ENCODE results near the gene TCIRG1. TPM values are rescaled to one million over a fixed set of nuclear protein-coding genes. Genes with fewer than 3 reads are reported as not detected.
A peak's percentile ranks its signal among the peaks of the same experiment; 100 is the strongest.

Gene TCIRG1
- total and polyA plus RNA-seq, 2 experiments from 2014 or later, result 75.9 to 118 TPM

GRCh38 chr11:68016904-68017817 is 21.7 kb upstream of the TCIRG1 start:
- Histone ChIP-seq H3F3A (ENCODE audit: insufficient read depth) (peaks cover 4% of the 10 kb centered on the region), H3K9me3 (ENCODE audit: low read depth) (no peaks in the 10 kb centered on the region), H4K20me1 (ENCODE audit: insufficient read depth) (no peaks in the 10 kb centered on the region), H3K79me2 (ENCODE audit: insufficient read depth) (peaks cover 14% of the 10 kb centered on the region), H3K4me1 (ENCODE audit: insufficient read depth) (peaks cover 32% of the 10 kb centered on the region), H3K4me2 (ENCODE audit: unreplicated experiment) (no peak overlapping the region), H3K27me3 (replicated peaks; ENCODE audit: insufficient read depth) (no peaks in the 10 kb centered on the region), H3K4me3 (no peak overlapping the region), H2AFZ (no peak overlapping the region), H3K36me3 (ENCODE audit: low read depth) (no peaks in the 10 kb centered on the region; the same call in 1 of the 2 replicates), H3K9me2 (ENCODE audit: insufficient read depth) (no peaks in the 10 kb centered on the region), H3K27ac (no peak overlapping the region), H3K9ac (peak overlapping the region; percentile 3; the same call in 1 of the 2 replicates)
- no peak for DNase-seq
- WGBS, 2 experiments (ENCODE audit: low coverage in 1 of 2, low lambda C conversion rate in 2 of 2, missing lambda C conversion rate in 2 of 2), result 63 to 68% methylated on average over 15 of the region's 16 CpGs
- in situ Hi-C loops (cut with MboI), result no loop called here
- TF ChIP-seq EZH2phosphoT487 (IDR thresholded peaks at IDR 0.05; ENCODE audit: insufficient read depth, low read depth), result no peak
- no peak for TF ChIP-seq EZH2 (IDR thresholded peaks at IDR 0.05; ENCODE audit: insufficient read depth, poor library complexity, severe bottlenecking)

GRCh38 chr11:68017980-68018729 is 20.7 kb upstream of the TCIRG1 start:
- Histone ChIP-seq H3K36me3 (ENCODE audit: low read depth) (no peaks in the 10 kb centered on the region; the same call in 1 of the 2 replicates), H3K4me1 (ENCODE audit: insufficient read depth) (peaks cover 22% of the 10 kb centered on the region), H3K27ac (no peak overlapping the region), H3K27me3 (replicated peaks; ENCODE audit: insufficient read depth) (no peaks in the 10 kb centered on the region), H4K20me1 (ENCODE audit: insufficient read depth) (no peaks in the 10 kb centered on the region), H3K9me2 (ENCODE audit: insufficient read depth) (no peaks in the 10 kb centered on the region), H3K79me2 (ENCODE audit: insufficient read depth) (peaks cover 8% of the 10 kb centered on the region; the same call in 1 of the 2 replicates), H3F3A (ENCODE audit: insufficient read depth) (peaks cover 4% of the 10 kb centered on the region), H3K9me3 (ENCODE audit: low read depth) (no peaks in the 10 kb centered on the region), H3K4me2 (ENCODE audit: unreplicated experiment) (no peak overlapping the region), H3K4me3 (no peak overlapping the region), H2AFZ (no peak overlapping the region), H3K9ac (no peak overlapping the region)
- TF ChIP-seq EZH2 (IDR thresholded peaks at IDR 0.05; ENCODE audit: insufficient read depth, poor library complexity, severe bottlenecking) (no peak), EZH2phosphoT487 (IDR thresholded peaks at IDR 0.05; ENCODE audit: insufficient read depth, low read depth) (no peak)
- 73 to 79% methylated on average over 27 of the region's 27 CpGs for WGBS, 2 experiments (ENCODE audit: low coverage in 1 of 2, low lambda C conversion rate in 2 of 2, missing lambda C conversion rate in 2 of 2)
- DNase-seq, result no peak
- in situ Hi-C loops (cut with MboI), result no loop called here

GRCh38 chr11:68018730-68019190 is 20.1 kb upstream of the TCIRG1 start:
- Histone ChIP-seq H4K20me1 (ENCODE audit: insufficient read depth) (no peaks in the 10 kb centered on the region), H3K9me3 (ENCODE audit: low read depth) (no peaks in the 10 kb centered on the region), H3K27ac (no peak overlapping the region), H3K4me1 (ENCODE audit: insufficient read depth) (peaks cover 16% of the 10 kb centered on the region), H2AFZ (no peak overlapping the region), H3K9ac (no peak overlapping the region), H3K9me2 (ENCODE audit: insufficient read depth) (no peaks in the 10 kb centered on the region), H3K36me3 (ENCODE audit: low read depth) (no peaks in the 10 kb centered on the region; the same call in 1 of the 2 replicates), H3K4me2 (ENCODE audit: unreplicated experiment) (no peak overlapping the region), H3F3A (ENCODE audit: insufficient read depth) (no peaks in the 10 kb centered on the region; the same call in 1 of the 2 replicates), H3K27me3 (replicated peaks; ENCODE audit: insufficient read depth) (no peaks in the 10 kb centered on the region), H3K79me2 (ENCODE audit: insufficient read depth) (peaks cover 5% of the 10 kb centered on the region; the same call in 1 of the 2 replicates), H3K4me3 (no peak overlapping the region)
- TF ChIP-seq EZH2phosphoT487 (IDR thresholded peaks at IDR 0.05; ENCODE audit: insufficient read depth, low read depth) (no peak), EZH2 (IDR thresholded peaks at IDR 0.05; ENCODE audit: insufficient read depth, poor library complexity, severe bottlenecking) (no peak)
- 85 to 87% methylated on average over 18 of the region's 18 CpGs for WGBS, 2 experiments (ENCODE audit: low coverage in 1 of 2, low lambda C conversion rate in 2 of 2, missing lambda C conversion rate in 2 of 2)
- in situ Hi-C loops (cut with MboI), result no loop called here
- no peak for DNase-seq

- WGBS, 2 experiments (ENCODE audit: low coverage in 1 of 2, low lambda C conversion rate in 2 of 2, missing lambda C conversion rate in 2 of 2), result 83 to 89% methylated on average over 5 to 12 of the region's 12 CpGs
Measured at GRCh38 chr11:68019486-68019885, 19.3 kb upstream of the TCIRG1 start.

More at GRCh38 chr11:68019486-68019885, 19.3 kb upstream of the TCIRG1 start:
- Histone ChIP-seq H3K79me2 (ENCODE audit: insufficient read depth) (no peaks in the 10 kb centered on the region), H3K4me2 (ENCODE audit: unreplicated experiment) (no peak overlapping the region), H3K4me3 (no peak overlapping the region), H3K27ac (no peak overlapping the region), H2AFZ (no peak overlapping the region), H3K9me3 (ENCODE audit: low read depth) (no peaks in the 10 kb centered on the region), H3F3A (ENCODE audit: insufficient read depth) (peaks cover 2% of the 10 kb centered on the region; the same call in 1 of the 2 replicates), H3K4me1 (ENCODE audit: insufficient read depth) (peaks cover 9% of the 10 kb centered on the region), H3K36me3 (ENCODE audit: low read depth) (no peaks in the 10 kb centered on the region; the same call in 1 of the 2 replicates), H3K27me3 (replicated peaks; ENCODE audit: insufficient read depth) (no peaks in the 10 kb centered on the region), H3K9me2 (ENCODE audit: insufficient read depth) (no peaks in the 10 kb centered on the region), H4K20me1 (ENCODE audit: insufficient read depth) (no peaks in the 10 kb centered on the region), H3K9ac (no peak overlapping the region)
- in situ Hi-C loops (cut with MboI), result no loop called here
- no peak for DNase-seq
- TF ChIP-seq EZH2phosphoT487 (IDR thresholded peaks at IDR 0.05; ENCODE audit: insufficient read depth, low read depth) (no peak), EZH2 (IDR thresholded peaks at IDR 0.05; ENCODE audit: insufficient read depth, poor library complexity, severe bottlenecking) (no peak)
